Psoas muscle (tissue), 8 donors: Measurements from ENCODE around the gene KIF21B. TPM values are rescaled to one million over a fixed set of nuclear protein-coding genes. Genes with fewer than 3 reads are reported as not detected.

Experiments
- ATAC-seq, 4 donors: fragments of 200-7000 bp; cut with Tn5 transposase; one replicate each; pipeline ENCODE4 v1.9.1; 2020; ENCODE audit warnings: moderate library complexity in 3 of 4, mild to moderate bottlenecking in 2 of 4
- DNase-seq, 2 donors: peaks; one replicate each; pipeline ENCODE4 v3.0.0-alpha.2; 2020
- H3K27ac ChIP-seq: fragments of 200-600 bp; one replicate; pipeline ENCODE4 v1.8.0; 2022
- H3K27me3 ChIP-seq, 3 donors: fragments of 200-600 bp in 1 of 3; one replicate each; pipeline versions ENCODE4 v1.6.1 to v1.8.0; 2013 to 2022; ENCODE audit warnings: low read length in 2 of 3, mild to moderate bottlenecking in 2 of 3, moderate library complexity in 1 of 3; ENCODE audit not compliant: insufficient read depth in 3 of 3
- H3K36me3 ChIP-seq, 2 donors: fragments of 200-600 bp in 1 of 2; one replicate each; pipeline versions ENCODE4 v1.6.1 to v1.8.0; 2013 to 2022; ENCODE audit warnings: low read depth in 1 of 2, mild to moderate bottlenecking in 1 of 2, moderate library complexity in 1 of 2; ENCODE audit not compliant: insufficient read depth in 1 of 2
- H3K4me1 ChIP-seq: fragments of 200-600 bp; one replicate; pipeline ENCODE4 v1.8.0; 2022
- H3K4me3 ChIP-seq: fragments of 200-600 bp; one replicate; pipeline ENCODE4 v1.8.0; 2022; ENCODE audit warnings: mild to moderate bottlenecking
- H3K9me3 ChIP-seq: fragments of 200-600 bp; one replicate; pipeline ENCODE4 v1.8.0; 2022
- CTCF ChIP-seq: fragments of 200-600 bp; IDR thresholded peaks from one replicate; pipeline ENCODE4 v1.8.0; 2022; ENCODE audit warnings: antibody characterized with exemption
- WGBS, 3 donors: extraction: QIAGEN DNeasy Blood & Tissue Kit; methylation state at CpG; one replicate each; pipeline versions ENCODE4 v1.1.6 to v1.1.7; 2013; 5-methylcytosine and 5-hydroxymethylcytosine counted together
- intact Hi-C, 2 donors: fragments of 100-400 bp; cut with DNase I; formaldehyde crosslinking; loops; one replicate each; pipeline versions ENCODE4 v1.11.0 to v1.14.2; 2022
- polyA plus RNA-seq, 3 donors: library from polyadenylated mRNA; stranded (reverse); fragments of 200-250 nt; gene quantifications; one replicate each; pipeline ENCODE4 v1.2.3, GENCODE V29; 2013
- total RNA-seq, 4 donors: library from RNA; stranded (reverse); fragmentation: NEBNext Ultra II Directional in 2 of 4; extraction: Animal tissue kit (Norgen Biotek cat#: 25700) in 2 of 4; gene quantifications; one replicate each; pipeline versions ENCODE4 v1.2.1 to v1.2.4, GENCODE V29; 2021 to 2023
- donor health status: healthy with polysubstance abuse.
- donor health status: DM: no; HTN: no; CAD: no; lungs with moderate emphysema.
- donor health status: Bipolar disorder and iron deficiency.
- donor health status: healthy.
- donor health status: DM: yes; HTN: yes; CAD: no.
- donor health status: DM: no; HTN: no; CAD: no.
- donor health status: DM: no; HTN: no; CAD: no.
- donor health status: DM: yes; HTN: yes; CAD: no.

Gene KIF21B
- total and polyA plus RNA-seq, 7 donors, result 0.04 to 0.81 (median 0.20) TPM

GRCh38 chr1:200958597-200958996 lies 64.9 kb downstream of the KIF21B start:
- H3K36me3 ChIP-seq, result no peaks in the 10 kb centered on the region
- TF ChIP-seq CTCF, result no peak
- ATAC-seq, result no peak
- H3K4me1 ChIP-seq, result no peaks in the 10 kb centered on the region
- peaks cover 0 to 2% (median 0%) of the 10 kb centered on the region in 3 donors for H3K27me3 ChIP-seq
- 91 to 94% (median 93%) methylated on average over 11 of the region's 11 CpGs for WGBS, 3 donors
- intact Hi-C loops, result no loop called here
- no peak for DNase-seq
- H3K9me3 ChIP-seq, result no peaks in the 10 kb centered on the region
- no peak overlapping the region for H3K27ac ChIP-seq
- H3K4me3 ChIP-seq, result no peak overlapping the region

GRCh38 chr1:200954434-200954833 lies 69.1 kb downstream of the KIF21B start:
- ATAC-seq (no peak), DNase-seq (no peak)
- TF ChIP-seq CTCF, result no peak
- Histone ChIP-seq H3K27me3 (peaks cover 0 to 2% (median 0%) of the 10 kb centered on the region in 3 donors), H3K4me3 (no peak overlapping the region), H3K9me3 (no peaks in the 10 kb centered on the region), H3K36me3 (no peaks in the 10 kb centered on the region), H3K27ac (no peak overlapping the region), H3K4me1 (no peaks in the 10 kb centered on the region)
- intact Hi-C loops, result no loop called here
- WGBS, 3 donors, result 68 to 76% (median 69%) methylated on average over 3 of the region's 3 CpGs

- H3K4me3 ChIP-seq, result no peak overlapping the region
- intact Hi-C loops, result no loop called here
- no peak for TF ChIP-seq CTCF
- no peaks in the 10 kb centered on the region for H3K27me3 ChIP-seq
- H3K36me3 ChIP-seq, result no peaks in the 10 kb centered on the region
- DNase-seq (no peak), ATAC-seq (peak in 1 of 4 donors; percentile 33)
- 77 to 85% (median 82%) methylated on average over 2 of the region's 2 CpGs for WGBS, 3 donors
- no peaks in the 10 kb centered on the region for H3K9me3 ChIP-seq
- H3K27ac ChIP-seq, result no peak overlapping the region
- H3K4me1 ChIP-seq, result no peaks in the 10 kb centered on the region
Observed at GRCh38 chr1:200951016-200951415, 72.5 kb downstream of the KIF21B start.

GRCh38 chr1:200949626-200950025 lies 73.9 kb downstream of the KIF21B start:
- H3K9me3 ChIP-seq, result no peaks in the 10 kb centered on the region
- 91 to 95% (median 94%) methylated on average over 8 of the region's 8 CpGs for WGBS, 3 donors
- no peak overlapping the region for H3K27ac ChIP-seq
- no peak for ATAC-seq
- no peaks in the 10 kb centered on the region for H3K27me3 ChIP-seq
- intact Hi-C loops, result no loop called here
- H3K4me3 ChIP-seq, result no peak overlapping the region
- H3K4me1 ChIP-seq, result no peaks in the 10 kb centered on the region
- H3K36me3 ChIP-seq, result no peaks in the 10 kb centered on the region
- TF ChIP-seq CTCF, result no peak
- no peak for DNase-seq

- Histone ChIP-seq H3K9me3 (no peaks in the 10 kb centered on the region), H3K4me3 (no peak overlapping the region), H3K4me1 (no peaks in the 10 kb centered on the region), H3K27me3 (no peaks in the 10 kb centered on the region), H3K36me3 (no peaks in the 10 kb centered on the region), H3K27ac (no peak overlapping the region)
- intact Hi-C loops, result no loop called here
- ATAC-seq, result no peak
- 89 to 90% (median 90%) methylated on average over 3 of the region's 3 CpGs for WGBS, 3 donors
- no peak for DNase-seq
- no peak for TF ChIP-seq CTCF
Observed at GRCh38 chr1:200947059-200947566, 76.4 kb downstream of the KIF21B start.
